Right lobe of liver (tissue), 6 donors: ENCODE measurements around the gene ZNF827. TPM values are rescaled to one million over a fixed set of nuclear protein-coding genes. Genes with fewer than 3 reads are reported as not detected.

ENCODE experiments used
- ATAC-seq, 4 donors: fragments of 200-7000 bp; cut with Tn5 transposase; one replicate each; pipeline ENCODE4 v1.9.1; 2020; ENCODE audit warnings: mild to moderate bottlenecking in 4 of 4, moderate library complexity in 4 of 4
- DNase-seq, 3 donors: peaks; one replicate each; pipeline ENCODE4 v3.0.0-alpha.2; 2020
- H3K27ac ChIP-seq, 3 donors: fragments of 200-600 bp; one replicate each; pipeline ENCODE4 v1.8.0; 2022
- H3K27me3 ChIP-seq, 2 donors: fragments of 200-600 bp; one replicate each; pipeline ENCODE4 v1.8.0; 2022
- H3K36me3 ChIP-seq, 4 donors: fragments of 200-600 bp; sonication (generic) in 1 of 4; one replicate each; pipeline versions ENCODE4 v1.5.1 to v1.8.0; 2017 to 2022; ENCODE audit warnings: control low read depth in 1 of 4
- H3K4me1 ChIP-seq, 4 donors: fragments of 200-600 bp; sonication (generic) in 1 of 4; one replicate each; pipeline versions ENCODE4 v1.5.1 to v1.8.0; 2017 to 2022; ENCODE audit warnings: control low read depth in 1 of 4
- H3K4me3 ChIP-seq, 3 donors: fragments of 200-600 bp; one replicate each; pipeline ENCODE4 v1.8.0; 2022
- H3K9me3 ChIP-seq, 4 donors: fragments of 200-600 bp; sonication (generic) in 1 of 4; one replicate each; pipeline versions ENCODE4 v1.5.1 to v1.8.0; 2017 to 2022; ENCODE audit warnings: control low read depth in 1 of 4
- CTCF ChIP-seq, 4 donors: fragments of 200-600 bp in 3 of 4; fragments of 450-650 bp in 1 of 4; IDR thresholded peaks; one replicate each; pipeline versions ENCODE4 v1.5.1 to v1.8.0; 2016 to 2022; ENCODE audit warnings: antibody characterized with exemption in 4 of 4, mild to moderate bottlenecking in 2 of 4
- POLR2A ChIP-seq: fragments of 450-650 bp; IDR thresholded peaks from one replicate; pipeline ENCODE4 v1.6.1; 2017; ENCODE audit warnings: antibody characterized with exemption, mild to moderate bottlenecking
- WGBS: methylation state at CpG from one replicate; pipeline ENCODE4 v1.1.6; 2018; ENCODE audit warnings: low coverage, low lambda C conversion rate; ENCODE audit not compliant: insufficient coverage; ENCODE audit errors: missing lambda C conversion rate; 5-methylcytosine and 5-hydroxymethylcytosine counted together
- intact Hi-C, 2 donors: fragments of 100-400 bp; cut with DNase I; formaldehyde crosslinking; loops; one replicate each; pipeline versions ENCODE4 v1.11.2 to v1.14.1; 2022
- total RNA-seq, 6 experiments: library from RNA; depleted of rRNA in 2 of 6; stranded (reverse); fragments of >200 nt in 2 of 6; fragmentation: NEBNext Ultra II Directional in 3 of 6; extraction: Animal tissue kit (Norgen Biotek cat#: 25700) in 3 of 6; gene quantifications; one replicate each; pipeline versions ENCODE4 v1.1.0 to v1.2.4, GENCODE V29; 2016 to 2023
- donor health status: DM: no; HTN: yes; CAD: no.
- donor health status: DM: no; HTN: no; CAD: no.
- donor health status: DM: no; HTN: no; CAD: no.
- donor health status: DM: no; HTN: yes; CAD: no.
- donor health status: DM: no; HTN: yes; CAD: no.

Gene ZNF827
- total RNA-seq, 6 experiments from 2014 or later, result 0.28 to 1.6 (median 0.68) TPM

DNA sequence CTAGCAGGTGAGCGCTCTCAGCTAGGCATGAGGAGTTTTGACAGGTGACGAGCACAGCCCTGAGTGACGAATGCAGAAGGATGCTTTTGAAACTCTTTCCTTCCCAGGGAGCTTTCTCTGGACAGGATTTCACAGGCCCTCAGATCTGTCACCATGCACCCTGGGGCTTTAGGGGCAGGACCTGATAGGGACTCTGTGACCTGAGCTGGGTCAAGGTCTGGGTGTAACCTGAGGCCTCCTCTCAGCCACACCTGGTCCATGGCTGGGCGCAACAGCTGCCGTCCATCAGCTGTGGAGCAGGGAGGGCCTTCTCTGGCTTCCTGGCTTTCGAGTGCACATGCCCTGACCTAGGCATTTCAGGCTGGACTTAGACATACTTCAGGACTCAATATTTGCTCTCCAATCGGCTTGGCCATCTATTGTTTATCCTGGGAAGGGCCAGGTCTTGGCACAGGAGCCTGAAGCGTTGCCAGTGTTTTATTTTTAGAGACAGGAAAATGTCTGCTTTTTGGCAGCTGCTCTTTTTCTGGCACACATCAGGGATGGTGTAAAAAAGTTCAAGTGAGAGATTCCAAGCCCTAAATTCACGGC lies 202.3 kb downstream of the ZNF827 start:
- Histone ChIP-seq H3K4me3 (no peak overlapping the region), H3K36me3 (no peaks in the 10 kb centered on the region), H3K9me3 (no peaks in the 10 kb centered on the region), H3K27ac (no peak overlapping the region), H3K4me1 (peaks cover 0 to 30% (median 20%) of the 10 kb centered on the region in 4 donors), H3K27me3 (no peaks in the 10 kb centered on the region)
- intact Hi-C loops, result no loop called here
- peak; percentile 57 to 88 (median 82) for DNase-seq
- TF ChIP-seq POLR2A (no peak), CTCF (IDR thresholded peaks at IDR 0.05) (no peak)
- WGBS, result 35% methylated on average over 4 of the region's 9 CpGs
- ATAC-seq, result peak; percentile 80 to 89 (median 84)

DNA sequence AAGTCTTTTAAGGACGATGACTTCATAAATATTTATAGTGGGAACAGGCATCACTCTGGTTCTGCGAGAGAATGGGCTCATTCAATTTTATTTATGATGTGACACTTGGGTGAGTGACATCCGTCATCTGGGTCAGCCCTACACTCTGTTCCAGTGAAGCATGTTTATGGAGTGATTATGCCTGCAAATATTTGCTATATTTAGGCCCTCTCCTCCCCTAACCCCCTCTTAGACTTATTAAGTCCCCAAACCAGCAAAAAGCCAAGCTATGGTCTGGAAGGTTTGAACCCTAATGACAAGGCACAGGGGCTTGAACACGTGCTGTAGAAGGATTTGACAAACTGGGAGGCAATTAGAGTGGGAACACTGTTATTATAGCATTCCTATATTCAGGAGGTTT lies 202.8 kb downstream of the ZNF827 start:
- DNase-seq (no peak), ATAC-seq (no peak)
- H3K4me1 ChIP-seq, result peaks cover 0 to 34% (median 22%) of the 10 kb centered on the region in 4 donors
- no peaks in the 10 kb centered on the region for H3K27me3 ChIP-seq
- H3K9me3 ChIP-seq, result no peaks in the 10 kb centered on the region
- intact Hi-C loops, result no loop called here
- H3K36me3 ChIP-seq, result no peaks in the 10 kb centered on the region
- H3K27ac ChIP-seq, result no peak overlapping the region
- WGBS, result 85% methylated on average over 3 of the region's 4 CpGs
- TF ChIP-seq CTCF (IDR thresholded peaks at IDR 0.05) (no peak), POLR2A (no peak)
- no peak overlapping the region for H3K4me3 ChIP-seq

DNA sequence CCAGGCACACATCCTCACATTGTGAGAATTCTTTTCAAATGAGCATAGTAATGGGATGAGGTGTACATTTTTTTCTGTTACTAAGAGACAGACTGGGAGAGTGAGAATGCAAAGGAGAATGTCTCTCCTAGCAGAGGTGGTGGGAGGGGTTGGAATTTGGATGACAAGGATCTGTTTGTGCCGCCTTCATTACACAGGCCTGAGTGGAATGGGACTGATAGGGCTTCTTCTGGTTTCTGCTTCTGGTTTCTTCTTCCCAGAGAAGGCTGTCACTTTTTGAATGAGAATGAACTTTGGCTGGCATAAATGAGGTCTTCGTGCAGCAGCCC lies 203.3 kb downstream of the ZNF827 start:
- no peak overlapping the region for H3K27ac ChIP-seq
- ATAC-seq (no peak), DNase-seq (no peak)
- peaks cover 0 to 38% (median 23%) of the 10 kb centered on the region in 4 donors for H3K4me1 ChIP-seq
- no peak overlapping the region for H3K4me3 ChIP-seq
- H3K27me3 ChIP-seq, result no peaks in the 10 kb centered on the region
- H3K9me3 ChIP-seq, result no peaks in the 10 kb centered on the region
- TF ChIP-seq POLR2A (no peak), CTCF (IDR thresholded peaks at IDR 0.05) (no peak)
- H3K36me3 ChIP-seq, result no peaks in the 10 kb centered on the region
- intact Hi-C loops, result no loop called here
- 79% methylated on average over 2 of the region's 2 CpGs for WGBS

DNA sequence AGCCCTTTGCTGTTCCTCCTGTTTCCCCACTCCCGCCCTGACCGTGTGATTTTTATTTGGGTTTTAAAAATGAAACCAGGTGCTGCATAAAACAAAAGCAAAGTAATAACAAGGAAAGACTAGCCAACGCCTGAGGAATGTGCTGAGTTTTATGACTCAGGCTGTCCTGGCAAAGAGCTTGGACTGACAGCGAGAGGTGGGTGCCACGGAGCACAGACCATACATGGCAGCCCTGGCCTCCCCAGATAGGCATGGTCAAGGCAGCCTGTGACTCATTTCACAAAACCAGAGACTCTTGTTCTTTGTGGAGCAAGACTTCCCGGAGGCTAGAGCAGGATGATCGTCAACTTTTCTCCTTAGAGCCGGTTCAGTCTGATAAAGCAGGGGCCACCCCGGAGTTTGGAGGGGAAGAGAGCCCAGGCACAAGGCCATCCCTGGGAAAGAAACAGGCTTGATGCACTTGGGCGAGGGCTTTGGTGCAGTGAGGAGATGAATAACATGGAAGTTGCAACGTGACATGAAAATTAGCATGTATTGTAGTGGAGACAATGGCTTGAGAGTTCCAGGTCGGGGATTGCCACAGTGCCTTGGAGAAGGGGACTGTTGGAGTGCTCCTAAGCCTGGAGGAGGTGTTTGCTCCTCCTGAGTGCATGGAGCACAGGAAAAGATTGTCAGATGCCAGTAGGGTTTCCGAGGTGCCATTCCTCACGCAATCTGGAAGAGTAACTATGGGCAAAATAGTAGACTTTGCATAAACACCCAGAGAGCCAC lies 203.9 kb downstream of the ZNF827 start:
- H3K4me1 ChIP-seq, result peaks cover 0 to 40% (median 23%) of the 10 kb centered on the region in 4 donors
- no peak for ATAC-seq
- DNase-seq, result no peak
- no peak overlapping the region for H3K27ac ChIP-seq
- 71% methylated on average over 14 of the region's 14 CpGs for whole genome bisulfite sequencing
- intact Hi-C loops, result loop anchor here in 1 of 2 donors (5.0 kb wide), 1 partner anchor 68 kb away; no protein-coding TSS in a partner anchor
- no peak overlapping the region for H3K4me3 ChIP-seq
- no peaks in the 10 kb centered on the region for H3K9me3 ChIP-seq
- TF ChIP-seq CTCF (IDR thresholded peaks at IDR 0.05) (no peak), POLR2A (no peak)
- no peaks in the 10 kb centered on the region for H3K27me3 ChIP-seq
- H3K36me3 ChIP-seq, result no peaks in the 10 kb centered on the region
